ENCODE data around the gene GPS1.

Gene GPS1

DNA sequence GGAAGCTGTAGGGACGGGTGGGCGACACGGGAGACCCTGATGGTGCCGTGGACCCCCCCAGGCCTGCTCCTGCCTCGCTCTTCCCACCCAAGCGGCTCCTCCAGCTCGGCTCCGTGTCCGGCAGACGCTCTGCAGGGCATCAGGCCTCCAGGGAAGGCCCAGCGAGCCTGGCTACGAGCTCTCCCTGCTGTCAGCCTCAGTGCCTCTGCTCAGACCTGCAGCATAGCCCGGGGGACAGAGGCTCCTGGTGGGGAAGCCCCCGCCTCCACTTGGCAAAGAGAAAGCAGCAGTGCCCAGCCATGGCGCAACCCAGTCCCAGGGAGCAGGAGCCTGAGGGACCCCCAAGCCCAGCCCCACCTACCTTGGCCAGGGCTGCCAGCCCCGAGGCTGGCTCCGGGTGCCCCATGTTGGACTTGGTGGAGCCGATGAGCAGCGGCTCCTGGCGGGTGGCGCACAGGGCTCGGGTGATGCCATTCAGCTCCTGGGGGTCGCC lies 40.4 kb downstream of the GPS1 start:
- intact Hi-C loops (cut with DNase I) = no loop called here
- no peak for DNase-seq

DNA sequence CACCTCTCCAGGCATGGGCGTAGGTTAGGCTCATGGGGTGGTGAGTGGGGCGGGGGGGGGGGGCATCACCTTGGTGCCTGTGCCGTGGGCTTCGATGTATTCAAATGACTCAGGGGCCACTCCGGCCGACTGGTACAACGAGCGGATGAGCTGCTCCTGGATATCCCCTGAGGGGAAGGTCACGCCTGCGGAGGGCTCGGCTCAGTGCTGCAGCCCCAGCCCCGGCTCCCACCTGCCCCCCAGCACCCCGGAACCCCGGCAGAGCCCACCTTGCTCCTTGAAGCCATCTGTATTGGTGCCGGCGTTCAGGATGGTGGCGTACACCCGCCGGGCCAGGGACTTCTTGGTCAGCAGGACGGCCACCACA lies 40.9 kb downstream of the GPS1 start:
- intact Hi-C loops (cut with DNase I) = no loop called here

DNA sequence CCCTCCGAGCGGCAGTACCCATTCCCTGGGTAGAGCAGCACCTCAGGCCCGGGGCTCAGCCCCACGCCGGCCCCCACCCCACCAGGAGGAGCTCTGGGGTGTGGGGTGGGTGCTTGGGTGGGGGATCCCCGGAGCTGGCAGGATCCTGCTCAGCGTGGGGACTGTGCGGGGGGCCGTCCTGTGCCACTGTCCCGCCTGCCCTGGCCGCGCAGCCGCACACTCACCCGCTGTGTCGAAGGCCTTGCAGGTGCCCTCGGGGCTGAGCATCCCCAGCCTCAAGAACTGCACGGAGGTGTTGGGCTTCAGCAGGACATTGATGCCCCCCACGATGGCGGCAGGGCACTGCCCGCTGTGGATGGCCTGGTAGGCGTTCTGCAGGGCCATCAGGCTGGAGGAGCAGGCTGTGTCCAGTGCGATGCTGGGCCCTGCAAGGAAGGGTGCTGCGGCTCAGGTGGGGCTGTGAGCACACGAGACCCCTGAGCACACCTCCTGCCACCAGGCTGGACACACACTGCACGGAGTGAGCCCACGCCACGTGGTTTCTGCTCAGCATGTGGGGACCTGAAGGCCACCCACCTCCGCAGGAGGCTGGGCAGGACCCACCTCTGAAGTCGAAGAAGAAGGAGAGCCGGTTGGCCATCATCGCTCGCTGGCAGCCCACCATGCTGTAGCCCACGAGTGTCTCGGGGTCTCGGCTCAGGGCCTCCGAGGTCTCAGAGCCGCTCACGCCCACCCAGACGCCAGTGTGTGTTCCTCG lies 41.5 kb downstream of the GPS1 start:
- DNase-seq = no peak
- intact Hi-C loops (cut with DNase I) = no loop called here

More for the DNA sequence above, 40.9 kb downstream of the GPS1 start:
- no peak for DNase-seq

DNA sequence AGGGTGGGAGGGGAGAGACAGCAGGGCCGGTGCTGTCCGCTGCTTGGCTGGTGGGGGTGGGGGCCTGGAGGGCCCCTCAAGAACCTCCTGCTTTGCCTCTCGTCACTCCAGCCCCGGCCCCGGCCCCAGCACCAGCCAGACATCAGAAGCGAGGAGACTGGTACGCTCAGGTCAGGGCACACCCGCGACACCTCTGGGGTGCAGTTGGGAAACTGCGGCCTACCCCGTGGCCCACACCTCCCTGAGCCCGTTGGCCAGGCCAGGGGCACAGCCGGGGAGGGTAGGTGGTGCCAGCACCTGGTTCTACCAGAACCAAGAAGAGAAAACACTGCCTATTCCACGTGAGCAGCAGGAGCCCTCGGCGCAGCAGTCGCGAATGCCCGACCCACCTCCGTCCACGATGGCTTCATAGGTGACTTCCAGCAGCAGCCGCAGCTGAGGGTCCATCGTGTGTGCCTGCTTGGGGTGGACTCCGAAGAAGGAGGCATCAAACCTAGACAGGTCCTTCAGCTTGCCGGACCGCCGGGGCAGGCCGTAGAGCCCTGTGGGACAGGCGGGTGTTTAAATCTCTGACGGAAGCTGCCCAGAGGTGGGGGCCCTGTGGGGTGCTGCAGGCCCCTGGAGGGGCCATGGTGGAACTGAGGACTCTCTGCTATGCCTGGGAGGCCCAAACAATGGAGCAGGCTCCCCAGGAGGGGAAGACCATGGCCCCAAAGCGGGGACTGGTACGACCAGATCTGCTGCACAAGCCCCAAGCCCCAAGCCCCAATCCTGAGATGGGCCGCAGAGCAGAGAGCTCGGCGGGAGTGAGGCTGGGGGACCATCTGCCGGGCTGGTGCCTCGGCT lies 43.5 kb downstream of the GPS1 start:
- intact Hi-C loops (cut with DNase I) = loop anchor here (5.0 kb wide), 1 partner anchor 38 kb away; no protein-coding TSS in a partner anchor
- DNase-seq = peak in 1 of 42 donors; percentile 10

DNA sequence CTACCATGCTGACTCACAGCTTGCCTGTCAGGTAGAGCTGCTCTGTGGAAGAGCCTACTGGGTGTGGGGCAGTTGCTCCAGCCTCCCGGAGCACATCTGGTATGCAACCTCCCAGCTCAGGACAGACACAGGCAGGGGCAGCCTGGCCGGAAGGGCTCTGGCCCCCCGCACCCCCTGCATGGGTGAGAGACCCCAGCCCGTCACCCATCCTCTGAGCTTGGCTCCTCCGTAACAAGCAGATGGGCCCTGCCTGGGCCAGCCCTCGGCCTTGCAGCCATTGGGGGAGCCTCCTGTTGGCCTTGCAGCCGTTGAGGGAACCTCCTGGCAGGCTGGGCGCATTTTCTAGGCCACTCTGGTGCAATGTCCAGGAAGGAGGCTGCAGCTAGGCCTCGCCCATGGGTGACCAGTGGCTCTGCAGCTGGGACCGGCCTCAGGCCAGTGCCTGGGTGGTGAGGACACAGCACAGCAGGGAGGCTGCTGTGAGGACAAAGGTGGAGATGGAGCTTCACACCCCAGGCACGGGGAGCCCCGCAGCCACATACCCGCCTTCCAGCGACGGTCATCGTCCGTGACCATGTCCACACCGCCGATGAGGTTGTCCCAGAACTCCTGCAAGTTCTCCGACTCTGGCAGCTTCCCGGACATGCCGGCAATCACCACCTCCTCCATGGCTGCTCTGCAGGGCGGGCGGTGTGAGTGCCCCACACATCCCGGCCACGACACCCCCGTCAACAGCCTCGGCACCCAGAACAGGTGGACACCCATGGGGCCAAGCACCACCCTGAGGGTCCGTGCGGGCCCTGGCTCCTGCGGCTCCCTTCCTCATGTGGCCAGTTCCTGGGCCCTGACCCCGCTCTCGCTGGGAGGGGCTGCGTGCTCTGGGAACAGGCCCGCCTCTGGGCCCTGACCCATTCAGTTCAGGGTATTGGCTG lies 44.3 kb downstream of the GPS1 start:
- DNase-seq = peak in 1 of 42 donors; percentile 10
- intact Hi-C loops (cut with DNase I) = loop anchor here (5.0 kb wide), 1 partner anchor 39 kb away; no protein-coding TSS in a partner anchor

DNA sequence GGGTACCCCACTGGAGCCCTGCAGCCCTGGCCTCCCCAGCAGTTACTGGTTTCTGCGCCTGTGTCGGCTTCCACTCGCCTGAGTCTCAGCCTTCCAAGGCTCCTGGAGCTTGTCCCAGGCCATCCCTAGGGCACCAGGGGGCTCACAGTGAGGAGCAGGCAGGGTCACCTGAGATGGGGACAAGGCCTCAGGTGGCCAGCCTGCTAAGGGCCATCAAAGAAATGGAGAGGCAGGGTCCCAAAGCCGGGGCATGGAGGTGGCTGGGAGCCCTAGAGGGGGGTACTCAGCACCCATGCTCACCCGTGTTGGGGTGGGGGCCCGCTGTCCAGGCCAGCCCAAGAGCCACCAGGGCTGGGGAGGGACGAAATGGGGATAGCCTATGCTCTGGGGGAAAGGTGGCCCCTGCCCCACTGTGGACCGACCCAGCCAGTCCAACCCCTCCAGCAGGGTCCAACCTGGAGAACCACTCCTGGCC lies 45.0 kb downstream of the GPS1 start:
- intact Hi-C loops (cut with DNase I) = loop anchor here (5.0 kb wide), 1 partner anchor 39 kb away; no protein-coding TSS in a partner anchor
- DNase-seq = no peak

DNA sequence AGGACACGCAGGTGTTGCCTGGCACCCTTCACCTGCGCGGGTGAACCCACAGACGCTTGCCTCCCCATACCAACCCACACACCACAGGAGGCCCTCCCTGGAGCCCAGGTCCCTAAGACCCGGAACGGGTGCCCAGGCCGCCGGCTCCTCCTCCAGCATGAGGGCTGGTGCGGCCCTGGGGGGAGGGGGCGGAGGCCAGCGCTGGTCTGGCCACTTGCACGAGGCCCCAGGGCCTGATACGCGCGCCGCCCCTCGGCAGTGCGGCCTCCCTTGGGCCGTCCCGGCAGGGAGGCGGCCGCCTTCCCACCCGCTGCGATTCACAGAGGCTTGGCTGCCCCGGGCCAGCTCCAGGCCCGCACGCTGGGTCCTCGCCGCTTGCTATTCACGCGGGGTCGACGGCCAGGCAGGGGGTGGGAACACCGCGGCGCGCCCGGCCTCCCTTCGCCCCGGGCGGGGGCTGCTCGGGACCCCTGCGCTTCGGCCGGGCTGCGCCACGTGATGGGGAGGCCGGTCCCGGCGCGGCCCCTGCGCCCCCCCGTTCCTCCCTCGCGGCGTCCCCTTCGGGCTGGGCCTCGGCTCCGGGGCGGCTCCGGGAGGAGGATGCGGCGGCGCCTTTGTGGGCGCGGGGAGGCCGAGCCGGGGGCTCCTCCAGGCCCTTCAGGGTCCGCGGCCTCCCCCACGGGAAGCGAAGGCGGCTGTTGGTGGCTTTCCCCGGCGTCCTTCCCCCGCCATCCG lies 45.7 kb downstream of the GPS1 start:
- peak in 25 of 42 donors; percentile 17 to 60 (median 39) for DNase-seq
- intact Hi-C loops (cut with DNase I) = loop anchor here (5.0 kb wide), 1 partner anchor 40 kb away; no protein-coding TSS in a partner anchor

DNA sequence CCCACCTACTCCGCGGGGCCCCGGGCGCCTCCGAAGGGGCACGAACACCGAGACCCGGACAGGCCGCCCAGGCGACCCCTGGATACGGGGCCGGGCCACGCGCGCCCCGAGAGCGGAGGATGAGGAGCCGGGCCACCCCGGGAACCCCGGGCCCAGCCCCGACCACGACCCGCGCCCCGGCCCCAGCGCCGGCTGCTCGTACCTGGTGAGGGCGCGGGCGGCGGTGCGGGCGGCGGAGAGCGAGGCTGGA lies 46.1 kb downstream of the GPS1 start:
- intact Hi-C loops (cut with DNase I) = loop anchor here (5.0 kb wide), 1 partner anchor 41 kb away; no protein-coding TSS in a partner anchor
- DNase-seq = no peak

GRCh38 chr17:82098169-82098938 lies 46.7 kb downstream of the GPS1 start, which contains the start of gene FASN:
Gene FASN (minus strand): TSS chr17:82098236. CDS start chr17:82096445, 1,791 bp downstream.
- DNase-seq = peak; percentile 80 to 98 (median 96)
- intact Hi-C loops (cut with DNase I) = loop anchor here (5.0 kb wide), 1 partner anchor 41 kb away; no protein-coding TSS in a partner anchor

- intact Hi-C loops (cut with DNase I) = loop anchor here (5.0 kb wide), 1 partner anchor 42 kb away; no protein-coding TSS in a partner anchor
- peak in 7 of 42 donors; percentile 21 to 62 (median 49) for DNase-seq
Measured at GRCh38 chr17:82098939-82099763, 47.5 kb downstream of the GPS1 start.

DNA sequence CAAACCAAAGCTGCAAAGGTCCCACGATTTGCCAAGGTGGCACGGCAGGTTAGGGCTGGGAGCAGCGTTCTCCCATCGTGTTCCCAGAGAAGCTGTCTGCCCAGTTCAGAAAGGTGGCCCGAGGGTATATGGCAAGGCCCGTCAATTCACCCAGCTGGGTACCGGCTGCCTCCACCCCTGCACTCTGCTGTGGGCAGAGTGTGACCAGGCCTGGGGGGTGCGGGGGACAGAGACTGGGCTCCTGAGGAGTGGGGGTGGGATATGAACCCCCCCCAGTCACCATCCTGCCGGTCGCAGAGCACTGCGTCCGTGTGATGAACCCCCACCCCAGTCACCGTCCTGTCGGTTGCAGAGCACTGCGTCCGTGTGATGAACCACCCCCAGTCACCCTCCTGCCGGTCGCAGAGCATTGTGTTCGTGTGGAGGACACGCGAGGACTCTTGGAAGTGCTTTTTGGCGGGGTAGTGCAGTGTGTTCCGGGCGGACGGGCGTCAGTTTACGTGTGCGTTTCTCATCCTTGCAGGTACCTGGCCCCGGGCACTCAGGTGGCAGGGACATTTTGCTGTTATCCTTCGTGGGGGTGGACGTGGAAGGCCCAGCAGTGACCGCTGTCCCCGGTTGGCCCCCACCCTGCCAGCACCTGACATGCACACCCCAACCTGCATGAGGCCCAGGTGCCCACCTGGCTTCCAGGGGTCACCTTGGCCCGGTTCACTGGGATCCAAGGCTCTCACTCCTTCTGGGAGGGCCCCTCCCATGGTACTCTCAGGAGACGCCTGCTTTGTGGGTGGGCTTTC lies 49.0 kb downstream of the GPS1 start:
- no peak for DNase-seq
- intact Hi-C loops (cut with DNase I) = no loop called here

- intact Hi-C loops (cut with DNase I) = no loop called here
- peak in 17 of 42 donors; percentile 14 to 68 (median 38) for DNase-seq
Measured at GRCh38 chr17:82101301-82101715, 49.6 kb downstream of the GPS1 start.

- DNase-seq = peak in 32 of 42 donors; percentile 14 to 76 (median 46)
- intact Hi-C loops (cut with DNase I) = no loop called here
Measured at GRCh38 chr17:82101767-82102679, 50.3 kb downstream of the GPS1 start.

All from head of caudate nucleus (tissue), 42 donors.